Measurements from ENCODE around the gene ITM2C.

The ITM2C gene

GRCh38 chr2:230870544-230871360 lies 6.0 kb downstream of the ITM2C start:
- TF ChIP-seq EZH2phosphoT487 (conservative IDR thresholded peaks at IDR 0.05; ENCODE audit: low read length), result no peak
- TF ChIP-seq CTCF (IDR thresholded peaks at IDR 0.05; ENCODE audit: insufficient read depth, low read length, poor library complexity, severe bottlenecking), result no peak
- Histone ChIP-seq H2AFZ (ENCODE audit: low read depth, low read length, severe bottlenecking) (no peak overlapping the region), H3K9me2 (replicated peaks; ENCODE audit: insufficient read depth, low read length) (no peaks in the 10 kb centered on the region), H3K9ac (ENCODE audit: low read length) (no peak overlapping the region), H3K9me3 (ENCODE audit: insufficient read depth, low read length) (no peaks in the 10 kb centered on the region), H3K4me2 (ENCODE audit: low read depth, low read length, poor library complexity, severe bottlenecking) (no peak overlapping the region), H3F3A (ENCODE audit: insufficient read depth) (no peaks in the 10 kb centered on the region), H3K27ac (ENCODE audit: low read depth, low read length) (no peak overlapping the region), H3K27me3 (ENCODE audit: low read length) (no peaks in the 10 kb centered on the region), H4K20me1 (ENCODE audit: low read depth, low read length) (no peaks in the 10 kb centered on the region), H3K79me2 (ENCODE audit: insufficient read depth, low read length) (no peaks in the 10 kb centered on the region), H3K36me3 (ENCODE audit: low read length) (no peaks in the 10 kb centered on the region), H3K4me3 (ENCODE audit: insufficient read depth, low read length, poor library complexity, severe bottlenecking) (no peak overlapping the region)

DNA sequence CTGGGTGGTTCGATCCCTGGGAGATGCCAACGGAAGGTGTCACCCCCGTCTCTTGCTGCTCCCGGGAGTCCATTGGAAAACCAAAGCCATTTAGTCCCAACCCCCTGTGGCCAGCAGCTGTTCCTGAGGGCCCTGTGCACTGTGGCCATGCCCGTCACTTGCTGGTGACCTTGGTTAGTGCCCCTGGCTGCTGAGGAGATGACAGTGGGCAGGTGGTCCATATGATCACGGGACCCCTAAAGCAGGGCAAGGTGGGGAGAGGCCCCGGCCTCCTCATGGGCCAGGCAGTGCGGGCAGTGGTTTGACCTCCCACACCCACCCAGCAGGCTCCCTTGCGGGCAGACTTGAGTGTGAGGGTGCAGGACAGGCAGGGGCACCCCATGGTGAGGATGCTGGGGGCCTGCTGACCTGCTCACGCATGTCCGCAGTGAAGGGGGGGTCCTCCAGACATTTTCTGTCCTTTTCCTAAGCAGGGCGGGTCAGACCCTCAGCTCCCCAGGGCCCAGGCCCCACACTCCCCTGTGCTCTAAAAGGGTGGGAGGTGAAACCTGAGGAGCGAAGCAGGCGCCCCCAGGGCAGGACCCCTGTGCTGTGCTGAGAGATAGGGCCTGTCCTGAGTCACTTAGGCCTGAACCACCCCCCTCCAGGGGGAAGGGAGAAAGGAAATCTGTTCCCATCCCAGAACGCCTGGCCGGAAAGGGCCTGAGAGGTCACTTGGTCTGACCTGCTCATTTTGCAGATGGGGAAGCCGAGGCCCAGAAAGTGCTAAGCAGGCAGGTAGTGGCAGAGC lies 6.8 kb downstream of the ITM2C start:
- Histone ChIP-seq H3K36me3 (ENCODE audit: low read length) (no peaks in the 10 kb centered on the region), H3K4me2 (ENCODE audit: low read depth, low read length, poor library complexity, severe bottlenecking) (no peak overlapping the region), H3K9ac (ENCODE audit: low read length) (no peak overlapping the region), H3K9me2 (replicated peaks; ENCODE audit: insufficient read depth, low read length) (no peaks in the 10 kb centered on the region), H3K79me2 (ENCODE audit: insufficient read depth, low read length) (no peaks in the 10 kb centered on the region), H2AFZ (ENCODE audit: low read depth, low read length, severe bottlenecking) (no peak overlapping the region), H3K27ac (ENCODE audit: low read depth, low read length) (no peak overlapping the region), H4K20me1 (ENCODE audit: low read depth, low read length) (no peaks in the 10 kb centered on the region), H3F3A (ENCODE audit: insufficient read depth) (no peaks in the 10 kb centered on the region), H3K27me3 (ENCODE audit: low read length) (no peaks in the 10 kb centered on the region), H3K9me3 (ENCODE audit: insufficient read depth, low read length) (no peaks in the 10 kb centered on the region), H3K4me3 (ENCODE audit: insufficient read depth, low read length, poor library complexity, severe bottlenecking) (no peak overlapping the region)
- TF ChIP-seq CTCF (IDR thresholded peaks at IDR 0.05; ENCODE audit: insufficient read depth, low read length, poor library complexity, severe bottlenecking) (no peak), EZH2phosphoT487 (conservative IDR thresholded peaks at IDR 0.05; ENCODE audit: low read length) (no peak)

- no peaks in the 10 kb centered on the region for H3K79me2 ChIP-seq (ENCODE audit: insufficient read depth, low read length)
- H3K4me2 ChIP-seq (ENCODE audit: low read depth, low read length, poor library complexity, severe bottlenecking), result no peak overlapping the region
- no peaks in the 10 kb centered on the region for H3K9me3 ChIP-seq (ENCODE audit: insufficient read depth, low read length)
- H3K9me2 ChIP-seq (replicated peaks; ENCODE audit: insufficient read depth, low read length), result no peaks in the 10 kb centered on the region
- no peak overlapping the region for H3K9ac ChIP-seq (ENCODE audit: low read length)
- no peak overlapping the region for H3K4me3 ChIP-seq (ENCODE audit: insufficient read depth, low read length, poor library complexity, severe bottlenecking)
- TF ChIP-seq EZH2phosphoT487 (conservative IDR thresholded peaks at IDR 0.05; ENCODE audit: low read length), result no peak
- TF ChIP-seq CTCF (IDR thresholded peaks at IDR 0.05; ENCODE audit: insufficient read depth, low read length, poor library complexity, severe bottlenecking), result no peak
- no peaks in the 10 kb centered on the region for H3K27me3 ChIP-seq (ENCODE audit: low read length)
- H2AFZ ChIP-seq (ENCODE audit: low read depth, low read length, severe bottlenecking), result no peak overlapping the region
- H3K27ac ChIP-seq (ENCODE audit: low read depth, low read length), result no peak overlapping the region
- H4K20me1 ChIP-seq (ENCODE audit: low read depth, low read length), result no peaks in the 10 kb centered on the region
- H3K36me3 ChIP-seq (ENCODE audit: low read length), result no peaks in the 10 kb centered on the region
- no peaks in the 10 kb centered on the region for H3F3A ChIP-seq (ENCODE audit: insufficient read depth)
These were observed 7.6 kb downstream of the ITM2C start for GRCh38 chr2:230872151-230872967.
